Measurements from ENCODE around the gene PHC1.
"Not testable (repeated sequence)": the region's sequence is repeated elsewhere in the genome, so short reads cannot be mapped to it uniquely, and the experiment has no call there.

The PHC1 gene

GRCh38 chr12:8914033-8914715, at the start of gene PHC1:
Gene PHC1 (plus strand): TSS chr12:8914509. CDS start chr12:8917678, 3,169 bp downstream.
- peak; percentile 92 for DNase-seq (ENCODE audit: low spot score)

DNA sequence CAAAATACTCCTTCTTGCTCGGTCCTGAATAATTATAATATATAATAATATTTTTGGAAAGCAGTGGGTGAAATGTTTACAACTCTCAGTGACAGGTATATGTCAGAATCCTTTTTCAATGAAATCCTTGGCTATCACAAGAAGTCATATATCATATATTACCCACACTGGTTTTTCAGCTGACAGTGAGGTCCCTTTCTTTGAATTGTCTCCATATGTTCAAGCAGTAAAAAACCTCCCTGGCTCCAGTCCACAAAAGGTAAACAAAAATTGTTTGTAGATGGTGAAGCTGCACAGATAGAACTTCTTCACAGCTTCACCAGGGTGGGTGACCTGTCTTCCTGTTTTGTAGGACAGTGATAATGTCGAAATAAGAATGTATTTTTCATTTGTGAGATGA, 47.9 kb upstream of the PHC1 start:
- DNase-seq (ENCODE audit: low spot score), result no peak

DNA sequence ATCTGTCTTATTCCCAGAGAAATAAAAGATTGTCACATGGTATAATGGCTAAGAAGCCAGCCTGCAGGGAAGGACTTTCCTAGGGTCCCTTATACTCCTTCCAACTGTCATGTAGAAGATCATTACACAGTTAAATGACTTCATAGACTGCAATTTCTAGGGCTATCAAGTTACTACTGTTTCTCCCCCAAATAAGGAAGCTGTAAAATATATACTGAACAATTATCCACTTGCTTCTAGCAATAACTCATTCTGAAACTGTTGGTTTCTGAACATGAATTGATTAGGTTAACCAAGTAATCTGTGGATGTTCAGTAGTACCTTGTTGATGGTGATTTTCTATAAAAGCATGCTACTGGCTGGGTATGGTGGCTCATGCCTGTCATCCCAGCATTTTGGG, 47.3 kb upstream of the PHC1 start:
- no peak for DNase-seq (ENCODE audit: low spot score)

DNA sequence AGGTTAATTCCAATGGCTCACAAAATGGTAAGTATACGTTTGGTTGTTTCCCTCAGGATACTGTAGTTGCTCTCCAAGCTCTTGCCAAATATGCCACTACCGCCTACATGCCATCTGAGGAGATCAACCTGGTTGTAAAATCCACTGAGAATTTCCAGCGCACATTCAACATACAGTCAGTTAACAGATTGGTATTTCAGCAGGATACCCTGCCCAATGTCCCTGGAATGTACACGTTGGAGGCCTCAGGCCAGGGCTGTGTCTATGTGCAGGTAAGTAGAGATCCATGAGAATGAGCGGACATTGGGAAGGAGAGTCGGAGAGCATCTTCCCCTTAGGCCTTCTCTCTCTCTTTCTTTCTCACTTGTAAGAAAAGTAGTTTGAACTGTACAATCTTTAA, 46.5 kb upstream of the PHC1 start:
- DNase-seq (ENCODE audit: low spot score), result no peak

- no peak for DNase-seq (ENCODE audit: low spot score)
These were observed 43.7 kb upstream of the PHC1 start for GRCh38 chr12:8870586-8870985.

GRCh38 chr12:8871068-8871467, 43.2 kb upstream of the PHC1 start:
- DNase-seq (ENCODE audit: low spot score), result no peak

GRCh38 chr12:8876887-8877286, 37.4 kb upstream of the PHC1 start:
- no peak for DNase-seq (ENCODE audit: low spot score)

DNA sequence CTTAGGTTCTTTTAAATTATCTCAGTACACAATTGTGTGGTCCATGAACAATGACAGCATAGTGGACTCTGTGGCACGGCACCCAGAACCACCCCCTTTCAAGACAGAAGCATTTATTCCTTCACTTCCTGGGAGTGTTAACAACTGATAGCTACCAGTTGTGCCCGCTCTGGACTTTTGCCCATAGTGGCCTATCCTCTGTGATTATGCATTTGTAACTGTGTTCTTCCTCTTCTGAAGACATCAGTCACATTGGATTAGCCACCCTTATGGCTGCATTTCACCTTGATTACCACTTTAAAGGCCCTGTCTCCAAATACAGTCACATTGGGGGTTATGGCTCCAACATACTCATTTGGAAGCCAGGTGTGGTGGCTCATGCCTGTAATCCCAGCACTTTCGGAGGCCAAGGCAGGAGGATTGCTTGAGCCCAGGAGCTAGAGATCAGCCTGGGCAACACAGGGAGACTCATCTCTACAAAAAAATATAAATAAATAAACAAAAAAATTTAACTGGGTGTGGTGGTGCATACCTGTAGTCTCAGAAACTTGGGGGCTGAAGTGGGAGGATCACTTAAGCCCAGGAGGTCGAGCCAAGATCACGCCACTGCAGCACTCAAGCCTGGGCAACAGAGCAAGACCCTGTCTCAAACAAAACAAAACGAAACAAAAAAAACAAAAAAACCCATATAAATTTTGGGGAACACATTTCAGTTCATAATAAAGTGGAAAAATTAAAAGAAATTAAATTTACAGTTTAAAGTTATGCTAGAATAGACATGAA, 27.6 kb upstream of the PHC1 start:
- DNase-seq (ENCODE audit: low spot score), result no peak

- no peak for DNase-seq (ENCODE audit: low spot score)
These were observed 27.0 kb upstream of the PHC1 start for GRCh38 chr12:8887285-8887715.

DNA sequence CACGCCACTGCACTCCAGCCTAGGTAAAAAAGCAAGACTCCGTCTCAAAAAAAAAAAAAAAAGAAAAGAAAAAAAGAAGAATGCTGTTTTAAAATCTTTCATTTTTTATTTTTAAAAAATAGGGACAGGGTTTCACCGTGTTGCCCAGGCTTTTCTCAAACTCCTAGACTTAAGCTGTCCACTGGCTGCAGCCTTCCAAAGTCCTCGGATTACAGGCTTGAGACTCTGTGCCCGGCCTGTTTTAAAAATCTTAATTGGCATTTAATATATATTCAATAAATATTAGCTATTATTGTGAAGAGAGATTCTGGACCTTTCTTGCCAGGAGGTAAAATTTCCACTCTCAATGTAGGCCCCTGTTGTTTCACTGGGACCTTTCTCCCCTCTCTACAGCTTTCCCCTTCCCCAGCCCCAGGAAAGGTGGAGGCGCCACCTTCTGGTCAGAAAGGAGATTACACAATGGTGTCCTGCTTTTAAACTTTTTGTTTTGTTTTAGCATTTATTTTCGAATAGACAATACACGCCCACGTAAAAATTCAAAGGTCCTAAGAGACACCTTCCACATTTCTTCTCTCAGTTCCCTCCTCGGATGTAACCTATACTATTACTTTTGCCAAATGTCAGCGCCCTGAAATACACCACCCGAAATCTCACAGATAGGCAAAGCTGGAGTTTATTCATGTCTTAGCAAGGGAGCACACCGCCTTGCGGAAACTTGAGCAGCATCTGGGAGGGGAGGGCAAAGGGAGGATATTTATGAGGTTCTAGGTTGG, 23.8 kb upstream of the PHC1 start:
- peak; percentile 71 for DNase-seq (ENCODE audit: low spot score)

GRCh38 chr12:8891976-8892375, 22.3 kb upstream of the PHC1 start:
- DNase-seq (ENCODE audit: low spot score), result no peak

- no peak for DNase-seq (ENCODE audit: low spot score)
These were observed 19.9 kb upstream of the PHC1 start for GRCh38 chr12:8894378-8894777.

DNA sequence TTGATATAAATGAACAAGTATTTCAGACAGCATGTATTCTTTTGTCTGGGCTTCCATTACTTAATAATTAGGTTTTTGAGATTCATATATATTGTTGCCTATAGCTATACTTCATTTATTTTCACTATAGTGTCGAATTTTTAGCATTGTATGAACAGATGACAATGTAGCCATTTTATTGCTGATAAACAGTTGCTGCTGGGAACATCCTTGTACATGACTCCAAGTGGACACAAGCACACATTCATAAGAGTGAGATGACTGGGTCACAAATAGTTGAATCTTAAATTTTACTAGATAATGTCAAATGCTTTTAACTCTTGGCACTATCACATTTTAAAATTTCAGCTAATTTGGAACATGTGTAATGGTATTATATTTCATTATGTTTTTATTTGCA, 19.3 kb upstream of the PHC1 start:
- no peak for DNase-seq (ENCODE audit: low spot score)

- DNase-seq (ENCODE audit: low spot score), result no peak
These were observed 17.2 kb upstream of the PHC1 start for GRCh38 chr12:8897081-8897480.

DNA sequence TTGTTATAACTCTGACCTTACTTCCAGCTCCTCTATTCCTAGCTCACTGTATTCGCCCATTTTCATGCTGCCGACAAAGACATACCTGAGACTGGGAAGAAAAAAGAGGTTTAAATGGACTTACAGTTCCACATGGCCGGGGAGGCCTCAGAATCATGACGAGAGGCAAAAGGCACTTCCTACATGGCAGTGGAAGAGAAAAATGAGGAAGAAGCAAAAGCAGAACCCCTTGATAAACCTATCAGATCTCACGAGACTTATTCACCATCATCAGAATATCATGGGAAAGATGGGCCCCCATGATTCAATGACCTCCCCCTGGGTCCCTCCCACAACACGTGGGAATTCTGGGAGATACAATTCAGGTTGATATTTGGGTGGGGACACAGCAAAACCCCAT, 14.5 kb upstream of the PHC1 start:
- no peak for DNase-seq (ENCODE audit: low spot score)

DNA sequence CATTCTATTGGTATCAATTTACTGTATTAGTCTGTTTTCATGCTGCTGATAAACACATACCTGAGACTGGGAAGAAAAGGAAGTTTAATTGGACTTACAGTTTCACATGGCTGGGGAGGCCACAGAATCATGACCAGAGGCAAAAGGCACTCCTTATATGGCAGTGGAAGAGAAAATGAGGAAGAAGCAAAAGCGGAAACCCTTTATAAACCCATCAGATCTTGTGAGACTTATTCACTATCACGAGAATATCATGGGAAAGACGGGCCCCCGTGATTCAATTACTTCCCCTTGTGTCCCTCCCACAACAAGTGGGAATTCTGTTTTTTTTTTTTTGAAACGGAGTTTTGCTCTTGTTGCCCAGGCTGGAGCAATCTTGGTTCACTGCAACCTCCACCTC, 11.6 kb upstream of the PHC1 start:
- not testable (repeated sequence) for DNase-seq (ENCODE audit: low spot score)

- no peak for DNase-seq (ENCODE audit: low spot score)
These were observed 10.7 kb upstream of the PHC1 start for GRCh38 chr12:8903646-8904045.

DNA sequence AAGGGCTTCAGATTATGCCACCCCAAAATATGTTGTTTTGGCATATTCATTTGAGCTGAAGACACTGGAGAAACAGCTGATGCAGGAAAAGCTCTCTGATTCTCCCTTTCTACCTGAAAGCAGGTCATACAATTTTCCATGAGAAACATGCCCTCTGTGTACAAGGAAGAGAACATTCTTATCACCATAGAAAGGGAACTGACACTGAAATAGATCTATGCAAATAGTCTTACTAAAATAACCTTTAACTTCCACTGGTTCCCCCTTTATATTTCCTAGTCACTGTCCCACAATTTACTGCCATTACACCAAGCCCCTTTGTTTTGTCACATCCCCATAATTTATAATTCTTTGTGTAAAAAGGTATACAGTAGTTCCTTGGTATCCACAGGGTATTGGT, 9.6 kb upstream of the PHC1 start:
- no peak for DNase-seq (ENCODE audit: low spot score)

GRCh38 chr12:8905546-8905945, 8.8 kb upstream of the PHC1 start:
- DNase-seq (ENCODE audit: low spot score), result no peak

DNA sequence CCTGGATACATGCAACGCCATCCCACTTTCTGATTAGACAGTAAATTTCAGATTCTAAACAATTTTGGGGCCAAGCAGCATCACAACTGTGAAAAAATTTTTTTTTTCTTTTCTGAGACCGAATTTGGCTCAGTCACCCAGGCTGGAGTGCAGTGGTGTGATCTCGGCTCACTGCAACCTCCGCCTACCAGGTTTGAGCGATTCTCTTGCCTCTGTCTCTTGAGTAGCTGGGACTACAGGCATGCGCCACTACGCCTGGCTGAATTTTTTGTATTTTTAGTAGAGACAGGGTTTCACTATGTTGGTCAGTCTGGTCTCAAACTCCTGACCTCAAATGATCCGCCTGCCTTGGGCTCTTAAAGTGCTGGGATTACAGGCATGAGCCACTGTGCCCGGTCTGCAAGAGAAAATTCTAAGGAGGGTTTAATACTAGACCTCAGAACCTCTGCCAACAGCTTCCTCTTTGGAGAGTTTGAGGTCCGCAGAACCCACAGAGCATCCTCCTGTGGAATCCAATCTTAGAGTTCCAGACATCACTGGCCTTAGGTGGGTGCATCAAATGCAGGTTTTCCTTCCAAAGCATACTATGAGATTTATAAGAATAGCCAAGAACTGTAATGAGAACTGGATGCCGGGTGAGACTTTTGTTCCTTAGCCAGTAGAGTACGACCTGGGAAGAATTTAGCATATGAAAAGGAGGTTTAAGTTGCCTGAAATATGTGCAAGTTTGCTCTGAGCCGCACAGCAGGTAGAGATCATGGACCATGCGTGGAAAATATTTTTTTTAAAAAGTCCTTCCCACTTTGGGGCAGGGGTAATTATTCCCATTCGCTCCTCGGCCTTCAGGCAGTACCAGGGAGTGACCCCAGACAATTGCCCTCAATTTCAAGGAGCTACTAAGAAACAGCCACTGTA, 7.8 kb upstream of the PHC1 start:
- DNase-seq (ENCODE audit: low spot score), result no peak

DNA sequence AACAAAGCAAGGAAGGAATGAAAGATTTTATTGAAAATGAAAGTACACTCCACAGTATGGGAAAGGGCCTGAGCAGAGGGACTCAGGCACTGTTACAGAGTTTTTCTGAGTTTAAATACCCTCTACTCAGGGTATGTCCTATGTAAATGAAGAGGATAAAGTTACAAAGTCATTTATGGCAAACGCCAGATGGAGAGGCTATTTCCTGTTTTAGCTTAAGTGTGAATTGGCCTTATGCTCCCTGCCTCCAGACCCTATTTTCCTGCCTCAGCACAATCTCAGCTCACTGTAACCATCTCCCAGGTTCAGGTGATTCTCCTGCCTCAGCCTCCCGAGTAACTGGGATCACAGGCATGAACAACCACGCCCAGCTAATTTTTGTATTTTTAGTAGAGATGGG, 6.8 kb upstream of the PHC1 start:
- DNase-seq (ENCODE audit: low spot score), result no peak

- no peak for DNase-seq (ENCODE audit: low spot score)
These were observed 4.6 kb upstream of the PHC1 start for GRCh38 chr12:8909752-8910151.

Measured in left forelimb (tissue), 1 donor.